NCI-H1436 (cell line): ENCODE data around the gene GPR153.
"Not testable (repeated sequence)": the region's sequence is repeated elsewhere in the genome, so short reads cannot be mapped to it uniquely, and the experiment has no call there.

Source experiments
- DNase-seq: peaks from one replicate; lab custom pipeline; 2025; lab: John Stamatoyannopoulos, UW

GPR153 gene

DNA sequence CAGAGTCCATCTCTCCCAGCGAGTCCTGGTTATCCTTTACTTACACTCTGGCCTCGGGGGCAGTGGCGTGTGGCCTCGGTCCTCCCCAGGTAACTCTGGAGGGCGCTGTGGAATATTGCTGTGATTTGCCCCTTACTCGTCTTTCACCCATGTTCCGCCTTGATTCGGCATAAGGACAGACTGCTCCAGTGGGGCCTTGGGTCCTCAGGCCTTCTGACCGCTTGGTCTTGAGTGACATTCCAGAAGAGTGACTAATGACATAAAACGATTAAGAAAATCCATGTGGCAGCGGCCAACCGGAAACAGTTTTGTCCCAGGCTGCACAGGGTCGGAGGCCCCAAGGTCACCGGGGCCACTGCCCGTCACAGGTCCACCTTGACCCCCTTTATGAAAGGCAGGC, 36.2 kb downstream of the GPR153 start:
- DNase-seq = no peak

- no peak for DNase-seq
These were observed 37.3 kb downstream of the GPR153 start for GRCh38 chr1:6223617-6224016.

- no peak for DNase-seq
These were observed 38.3 kb downstream of the GPR153 start for GRCh38 chr1:6222636-6223035.

- no peak for DNase-seq
These were observed 39.6 kb downstream of the GPR153 start for GRCh38 chr1:6221210-6221784.

GRCh38 chr1:6220236-6220635, 40.7 kb downstream of the GPR153 start:
- no peak for DNase-seq

DNA sequence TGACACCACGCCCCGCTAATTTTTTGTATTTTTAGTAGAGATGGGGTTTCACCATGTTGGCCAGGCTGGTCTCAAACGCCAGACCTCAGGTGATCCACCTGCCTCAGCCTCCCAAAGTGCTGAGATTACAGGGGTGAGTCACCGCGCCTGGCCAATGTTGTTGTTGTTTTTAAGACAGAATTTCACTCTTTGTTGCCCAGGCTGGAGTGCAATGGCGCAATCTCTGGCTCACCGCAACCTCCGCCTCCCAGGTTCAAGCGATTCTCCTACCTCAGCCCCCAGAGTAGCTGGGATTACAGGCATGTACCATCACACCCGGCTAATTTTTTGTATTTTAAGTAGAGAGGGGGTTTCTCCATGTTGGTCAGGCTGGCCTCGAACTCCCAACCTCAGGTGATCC, 41.3 kb downstream of the GPR153 start:
- DNase-seq = not testable (repeated sequence)

- DNase-seq = no peak
These were observed 42.3 kb downstream of the GPR153 start for GRCh38 chr1:6218375-6219164.

DNA sequence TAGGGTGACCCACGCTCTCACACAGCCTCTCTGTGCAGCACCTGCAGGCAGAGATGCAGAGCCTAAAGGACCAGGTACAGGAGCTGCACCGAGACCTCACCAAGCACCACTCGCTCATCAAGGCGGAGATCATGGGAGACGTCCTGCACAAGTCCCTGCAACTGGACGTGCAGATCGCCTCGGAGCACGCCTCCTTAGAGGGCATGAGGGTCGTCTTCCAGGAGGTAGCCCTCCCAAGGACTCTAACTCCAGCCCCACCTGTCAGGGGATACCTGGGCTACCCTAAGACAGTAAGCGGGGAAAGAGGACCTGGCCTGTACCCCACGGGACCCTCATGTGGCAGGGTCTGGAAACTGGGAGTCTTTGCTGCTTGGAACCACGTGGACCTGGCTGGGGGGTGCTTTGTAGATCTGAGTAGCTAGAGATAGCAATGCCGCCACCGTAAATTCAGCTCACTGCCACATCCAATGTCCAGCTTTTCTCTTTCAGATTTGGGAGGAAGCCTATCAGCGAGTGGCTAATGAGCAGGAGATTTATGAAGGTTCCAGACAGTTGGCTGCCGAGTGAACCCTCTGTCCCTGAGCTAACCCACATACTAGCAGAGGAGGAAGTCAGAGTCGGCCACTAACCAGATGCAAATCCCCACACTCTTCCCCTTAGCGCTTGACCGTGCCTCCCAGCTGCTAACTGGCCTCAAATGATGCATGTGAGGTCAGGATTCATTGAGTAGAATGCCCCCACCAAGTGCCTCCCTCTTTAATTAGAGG, 48.5 kb downstream of the GPR153 start:
- no peak for DNase-seq

- no peak for DNase-seq
These were observed 49.2 kb downstream of the GPR153 start for GRCh38 chr1:6211731-6212130.

GRCh38 chr1:6210591-6211355, 50.1 kb downstream of the GPR153 start:
- no peak for DNase-seq

DNA sequence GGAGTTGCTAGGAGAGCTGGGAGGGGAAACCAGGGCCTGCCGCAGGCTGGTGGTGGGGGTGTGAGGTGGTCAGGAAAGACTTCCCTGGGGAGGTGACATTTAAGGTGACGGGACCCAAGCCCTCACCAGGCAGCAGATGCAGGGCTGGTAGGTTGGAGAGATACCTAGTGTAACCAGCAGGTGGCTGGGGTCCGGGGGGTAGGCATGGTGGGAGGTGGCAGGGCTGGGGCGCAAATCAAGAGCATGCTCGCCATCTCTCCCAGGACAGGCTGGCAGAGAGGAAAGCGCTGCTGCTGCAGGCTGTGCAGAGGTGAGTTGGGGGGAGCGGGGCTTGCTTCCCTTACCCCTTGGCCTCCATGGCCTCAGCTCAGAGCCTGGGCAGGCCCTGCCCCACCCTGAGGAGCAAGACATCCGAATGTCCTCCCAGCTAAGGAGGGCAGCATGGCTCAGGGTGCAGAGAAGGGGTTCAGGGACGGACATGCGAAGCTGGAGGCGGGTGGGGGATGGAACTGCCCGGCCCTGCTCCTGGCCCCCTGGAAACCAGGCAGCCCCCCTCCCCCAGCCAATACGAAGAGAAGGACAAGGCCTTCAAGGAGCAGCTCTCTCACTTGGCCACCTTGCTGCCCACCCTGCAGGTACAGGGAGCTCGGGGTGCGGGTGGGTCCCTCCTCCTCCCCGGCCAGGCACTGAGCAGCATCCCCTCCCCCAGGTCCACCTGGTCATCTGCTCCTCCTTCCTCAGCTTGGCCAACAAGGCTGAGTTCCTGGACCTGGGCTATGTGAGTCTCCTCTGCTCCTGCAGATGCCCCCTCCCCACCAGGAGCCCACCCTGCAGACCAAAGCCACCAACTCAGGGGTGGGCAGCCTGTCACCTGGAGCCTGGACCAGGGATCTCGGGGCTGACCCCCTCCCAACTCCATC, 51.0 kb downstream of the GPR153 start:
- no peak for DNase-seq

GRCh38 chr1:6208723-6209660, 51.9 kb downstream of the GPR153 start:
- DNase-seq = no peak

DNA sequence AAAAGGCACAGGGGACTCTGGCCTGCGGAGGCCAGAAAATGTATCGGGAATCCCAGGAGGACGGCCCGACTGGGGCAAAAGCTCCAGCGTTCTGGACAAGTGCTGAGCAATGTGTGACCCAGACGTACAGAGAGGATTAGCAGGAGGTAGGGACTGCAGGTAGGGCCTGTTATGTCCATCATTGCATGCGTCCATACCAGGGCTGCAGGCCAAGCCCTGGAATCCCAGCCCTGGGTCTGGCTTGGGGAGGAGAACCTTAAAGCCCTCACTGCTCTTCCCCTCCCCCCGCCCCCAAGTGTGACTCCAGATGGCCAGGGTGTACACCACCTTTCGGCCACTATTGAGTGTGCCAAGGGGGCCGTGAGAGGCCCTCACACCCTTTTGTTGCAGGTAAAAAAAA, 53.0 kb downstream of the GPR153 start:
- no peak for DNase-seq

DNA sequence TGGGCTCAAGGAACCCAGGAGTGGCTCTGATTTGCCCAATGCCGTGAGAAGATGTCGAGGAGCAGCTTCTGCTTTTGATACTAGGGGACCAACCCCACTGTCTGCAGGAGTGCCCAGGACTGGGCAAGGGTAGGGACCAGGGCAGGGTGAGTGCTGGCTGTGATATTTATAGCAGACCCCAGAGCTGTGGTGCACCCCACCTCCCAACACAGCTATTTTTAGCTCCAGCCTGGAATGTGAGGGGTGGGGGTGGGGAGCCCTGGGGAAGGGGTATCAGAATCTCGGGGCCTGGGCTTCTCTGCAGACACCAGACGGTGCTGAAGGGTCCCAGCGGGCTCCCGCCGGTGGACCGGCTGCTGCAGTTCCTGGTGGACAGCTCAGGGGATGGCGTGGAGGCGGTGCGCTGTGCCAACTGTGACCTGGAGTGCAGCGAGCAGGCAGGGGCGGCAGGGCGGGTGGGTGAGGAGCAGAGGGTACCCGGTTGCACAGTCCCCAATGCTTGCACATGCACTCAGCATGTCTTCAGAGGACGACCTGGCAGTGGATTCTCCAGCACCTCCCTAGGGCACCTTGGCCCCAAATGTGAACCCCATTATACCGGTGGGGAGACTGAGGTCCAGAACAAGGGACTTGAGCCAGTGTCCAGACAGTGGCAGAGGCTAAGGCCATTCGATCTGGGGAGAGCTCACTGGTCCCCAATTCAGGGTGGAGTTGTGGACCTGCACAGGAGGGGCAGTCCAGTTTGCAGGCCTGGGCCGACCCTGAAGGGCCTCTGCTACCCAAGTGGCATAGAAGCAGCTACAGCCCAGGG, 53.6 kb downstream of the GPR153 start:
- no peak for DNase-seq

- DNase-seq = no peak
These were observed 54.4 kb downstream of the GPR153 start for GRCh38 chr1:6206520-6206855.

GRCh38 chr1:6205849-6206519, 54.9 kb downstream of the GPR153 start, which contains the start of gene RNF207:
TSS of gene RNF207 (plus strand) at chr1:6206119. CDS start at chr1:6206536, 417 bp downstream.
- DNase-seq = no peak

DNA sequence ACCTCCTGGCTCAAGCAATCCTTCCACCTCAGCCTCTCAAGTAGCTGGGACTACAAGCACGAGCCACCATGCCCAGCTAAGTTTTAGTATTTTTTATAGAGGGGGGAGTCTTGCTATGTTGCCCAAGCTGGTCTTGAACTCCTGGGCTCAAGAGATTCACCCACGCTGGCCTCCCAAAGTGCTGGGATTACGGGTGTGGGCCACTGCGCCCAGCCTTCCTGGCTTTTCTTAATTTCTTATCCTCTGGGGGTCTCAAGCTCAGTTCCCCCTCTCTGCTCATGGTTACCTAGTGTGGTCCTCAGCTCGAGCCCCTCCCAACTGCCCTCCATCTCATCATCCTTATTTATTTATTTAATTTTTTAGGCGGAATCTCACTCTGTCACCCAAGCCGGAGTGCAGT, 58.6 kb downstream of the GPR153 start:
- no peak for DNase-seq

- DNase-seq = no peak
These were observed 60.6 kb downstream of the GPR153 start for GRCh38 chr1:6200188-6200809.
